H9 (cell line): ENCODE results near the gene MAS1. TPM values are rescaled to one million over a fixed set of nuclear protein-coding genes. Genes with fewer than 3 reads are reported as not detected.

Experiments used
- DNase-seq: peaks from one replicate; pipeline ENCODE4 v3.0.0-alpha.2; 2017
- H2AFZ ChIP-seq: one replicate; pipeline ENCODE4 v1.6.1; 2013; ENCODE audit warnings: mild to moderate bottlenecking, low read length, control low read depth, moderate library complexity
- H2AK5ac ChIP-seq: 2 replicates; pipeline ENCODE4 v1.6.1; 2013; ENCODE audit warnings: low read length, control low read depth, mixed read lengths; ENCODE audit not compliant: insufficient read length
- H2BK120ac ChIP-seq: one replicate; pipeline ENCODE4 v1.6.1; 2013; ENCODE audit warnings: low read depth, mild to moderate bottlenecking, low read length, control low read depth, inconsistent platforms; ENCODE audit not compliant: poor library complexity, severe bottlenecking
- H2BK12ac ChIP-seq: 2 replicates; pipeline ENCODE4 v1.6.1; 2013; ENCODE audit warnings: low read length, control low read depth, mixed read lengths, low read depth; ENCODE audit not compliant: insufficient read length
- H2BK15ac ChIP-seq: 2 replicates; pipeline ENCODE4 v1.6.1; 2013; ENCODE audit warnings: low read depth, low read length, control low read depth
- H2BK20ac ChIP-seq: one replicate; pipeline ENCODE4 v1.6.1; 2013; ENCODE audit warnings: low read depth, mild to moderate bottlenecking, low read length, control low read depth, inconsistent platforms; ENCODE audit not compliant: poor library complexity, severe bottlenecking
- H2BK5ac ChIP-seq: 2 replicates; pipeline ENCODE4 v1.6.1; 2013; ENCODE audit warnings: low read length, control low read depth, mixed read lengths; ENCODE audit not compliant: insufficient read length
- H3K14ac ChIP-seq: 2 replicates; pipeline ENCODE4 v1.6.1; 2013; ENCODE audit warnings: low read length, control low read depth; ENCODE audit not compliant: insufficient read depth
- H3K18ac ChIP-seq: 2 replicates; pipeline ENCODE4 v1.6.1; 2013; ENCODE audit warnings: low read depth, mild to moderate bottlenecking, mixed read lengths, low read length, control low read depth; ENCODE audit not compliant: insufficient read length
- H3K23ac ChIP-seq: 2 replicates; pipeline ENCODE4 v1.6.1; 2013; ENCODE audit warnings: low read length, control low read depth, mixed read lengths, low read depth; ENCODE audit not compliant: insufficient read length
- H3K23me2 ChIP-seq: 2 replicates; pipeline ENCODE4 v1.6.1; 2013; ENCODE audit warnings: low read depth, mild to moderate bottlenecking, mixed read lengths, low read length, control low read depth; ENCODE audit not compliant: insufficient read length, poor library complexity, severe bottlenecking
- H3K27ac ChIP-seq: 2 replicates; pipeline ENCODE4 v1.5.1; 2013; ENCODE audit warnings: low read length, control low read depth, mixed read lengths, low read depth; ENCODE audit not compliant: insufficient read length
- H3K27me3 ChIP-seq: 2 replicates; pipeline ENCODE4 v1.6.1; 2013; ENCODE audit warnings: low read length, control low read depth, inconsistent platforms; ENCODE audit not compliant: insufficient read depth
- H3K4ac ChIP-seq: 2 replicates; pipeline ENCODE4 v1.6.1; 2013; ENCODE audit warnings: low read depth, mild to moderate bottlenecking, control low read depth, inconsistent platforms, low read length, moderate library complexity
- H3K4me1 ChIP-seq: 2 replicates; pipeline ENCODE4 v1.6.1; 2013; ENCODE audit warnings: low read length, control low read depth, inconsistent platforms; ENCODE audit not compliant: insufficient read depth
- H3K4me2 ChIP-seq: 2 replicates; pipeline ENCODE4 v1.6.1; 2013; ENCODE audit warnings: low read length, control low read depth, mixed read lengths; ENCODE audit not compliant: insufficient read length, insufficient read depth
- H3K56ac ChIP-seq: 2 replicates; pipeline ENCODE4 v1.6.1; 2013; ENCODE audit warnings: low read depth, mild to moderate bottlenecking, mixed read lengths, low read length, control low read depth; ENCODE audit not compliant: insufficient read length
- H3K79me1 ChIP-seq: 2 replicates; pipeline ENCODE4 v1.6.1; 2013; ENCODE audit warnings: low read depth, mild to moderate bottlenecking, moderate library complexity, low read length, control low read depth, inconsistent platforms; ENCODE audit not compliant: insufficient read depth, poor library complexity, severe bottlenecking
- H3K79me2 ChIP-seq: 2 replicates; pipeline ENCODE4 v1.6.1; 2013; ENCODE audit warnings: low read length, control low read depth, inconsistent platforms; ENCODE audit not compliant: insufficient read depth
- H3K9ac ChIP-seq: 2 replicates; pipeline ENCODE4 v1.6.1; 2013; ENCODE audit warnings: low read length, control low read depth, mixed read lengths; ENCODE audit not compliant: insufficient read length; ENCODE audit errors: extremely low read depth
- H3K9me3 ChIP-seq: one replicate; pipeline ENCODE4 v1.6.1; 2013; ENCODE audit warnings: low read depth, low read length, inconsistent platforms; ENCODE audit not compliant: control insufficient read depth
- H3T11ph ChIP-seq: one replicate; pipeline ENCODE4 v1.6.1; 2013; ENCODE audit warnings: mild to moderate bottlenecking, low read length, control low read depth, inconsistent platforms
- H4K20me1 ChIP-seq: one replicate; pipeline ENCODE4 v1.6.1; 2013; ENCODE audit not compliant: control insufficient read depth, insufficient read length, insufficient read depth
- H4K5ac ChIP-seq: 2 replicates; pipeline ENCODE4 v1.6.1; 2013; ENCODE audit warnings: low read depth, mild to moderate bottlenecking, mixed read lengths, low read length, control low read depth; ENCODE audit not compliant: insufficient read length
- H4K8ac ChIP-seq: replicated peaks from 2 replicates; pipeline ENCODE4 v1.6.1; 2013; ENCODE audit warnings: low read length, control low read depth, mixed read lengths, low read depth; ENCODE audit not compliant: insufficient read length
- H4K91ac ChIP-seq: 2 replicates; pipeline ENCODE4 v1.6.1; 2013; ENCODE audit warnings: low read depth, mild to moderate bottlenecking, moderate library complexity, mixed read lengths, low read length, control low read depth; ENCODE audit not compliant: insufficient read length
- H3K27ac Mint-ChIP-seq, 3 experiments: 2 replicates in 2 of 3; 3 replicates in 1 of 3; pipeline ENCODE4 v1.8.0; 2020 to 2021; ENCODE audit warnings: mixed read lengths in 3 of 3, mild to moderate bottlenecking in 1 of 3, moderate library complexity in 1 of 3
- H3K27me3 Mint-ChIP-seq: 2 replicates; pipeline ENCODE4 v1.8.0; 2021; ENCODE audit warnings: low read depth, mild to moderate bottlenecking, moderate library complexity, mixed read lengths
- H3K36me3 Mint-ChIP-seq, 3 experiments: 2 replicates in 2 of 3; 3 replicates in 1 of 3; pipeline ENCODE4 v1.8.0; 2020 to 2021; ENCODE audit warnings: low read depth in 3 of 3, mixed read lengths in 3 of 3; ENCODE audit not compliant: insufficient read depth in 1 of 3
- H3K4me1 Mint-ChIP-seq, 2 experiments: 2 replicates each; pipeline ENCODE4 v1.8.0; 2020; ENCODE audit warnings: mixed read lengths in 2 of 2
- H3K4me3 Mint-ChIP-seq, 2 experiments: 2 replicates in 1 of 2; 3 replicates in 1 of 2; pipeline ENCODE4 v1.8.0; 2020 to 2021; ENCODE audit warnings: mild to moderate bottlenecking in 2 of 2, mixed read lengths in 2 of 2, moderate library complexity in 1 of 2
- H3K9me3 Mint-ChIP-seq, 2 experiments: 2 replicates in 1 of 2; 3 replicates in 1 of 2; pipeline ENCODE4 v1.8.0; 2020; ENCODE audit warnings: mild to moderate bottlenecking in 2 of 2, mixed read lengths in 2 of 2, moderate library complexity in 1 of 2
- CTCF ChIP-seq: fragments of 200-600 bp; sonication (generic); conservative IDR thresholded peaks from 3 replicates; pipeline ENCODE4 v1.8.0; 2021; ENCODE audit warnings: antibody characterized with exemption, mild to moderate bottlenecking
- whole genome bisulfite sequencing: extraction: QIAGEN DNeasy Blood & Tissue Kit; methylation state at CpG from one replicate; pipeline ENCODE4 v1.1.7; 2013; ENCODE audit warnings: missing lambda C conversion rate, low lambda C conversion rate, mixed read lengths; ENCODE audit not compliant: insufficient read length; ENCODE audit errors: extremely low coverage; 5-methylcytosine and 5-hydroxymethylcytosine counted together
- total RNA-seq: library from RNA; stranded (reverse); gene quantifications from 2 replicates; pipeline ENCODE4 v1.2.1, GENCODE V29; 2021

Gene MAS1
- total RNA-seq, 1 experiment from 2014 or later, result 0.02 TPM

GRCh38 chr6:159887761-159888160, 3.0 kb upstream of the MAS1 start:
- no peak overlapping the region for H3K14ac ChIP-seq
- no peak overlapping the region for H4K8ac ChIP-seq
- H3K56ac ChIP-seq, result no peak overlapping the region
- H3K4ac ChIP-seq, result no peak overlapping the region
- no peak for DNase-seq
- Mint-ChIP-seq H3K27me3 (peaks cover 23% of the 10 kb centered on the region), H3K4me3 (no peak overlapping the region), H3K36me3 (no peaks in the 10 kb centered on the region), H3K27ac (no peak overlapping the region; a peak in 1 of 7 replicates), H3K9me3 (no peaks in the 10 kb centered on the region), H3K4me1 (peaks cover 7 to 22% of the 10 kb centered on the region in 2 experiments)
- no peak overlapping the region for H2BK20ac ChIP-seq
- no peak overlapping the region for H3K23ac ChIP-seq
- H3K79me1 ChIP-seq, result no peaks in the 10 kb centered on the region
- no peak overlapping the region for H2BK12ac ChIP-seq
- H2BK120ac ChIP-seq, result no peak overlapping the region
- H2BK5ac ChIP-seq, result no peak overlapping the region
- no peaks in the 10 kb centered on the region for H3K79me2 ChIP-seq
- H3K4me1 ChIP-seq, result no peaks in the 10 kb centered on the region
- no peaks in the 10 kb centered on the region for H3K23me2 ChIP-seq
- H2BK15ac ChIP-seq, result no peak overlapping the region
- TF ChIP-seq CTCF, result no peak
- H3K9me3 ChIP-seq, result no peaks in the 10 kb centered on the region
- H3T11ph ChIP-seq, result no peak overlapping the region
- no peak overlapping the region for H2AFZ ChIP-seq
- H4K91ac ChIP-seq, result no peak overlapping the region
- no peak overlapping the region for H3K27ac ChIP-seq
- no peaks in the 10 kb centered on the region for H3K27me3 ChIP-seq
- H3K9ac ChIP-seq, result no peak overlapping the region
- no peak overlapping the region for H3K18ac ChIP-seq
- no peak overlapping the region for H3K4me2 ChIP-seq
- no peaks in the 10 kb centered on the region for H4K20me1 ChIP-seq
- H2AK5ac ChIP-seq, result no peak overlapping the region
- H4K5ac ChIP-seq, result no peak overlapping the region
- no CpG with 5 or more reads among the region's 6 CpGs for WGBS
